HepG2 (cell line): ENCODE results near the gene MED1. TPM values are rescaled to one million over a fixed set of nuclear protein-coding genes. Genes with fewer than 3 reads are reported as not detected.
A peak's percentile ranks its signal among the peaks of the same experiment; 100 is the strongest.

Experiments used
- ATF1 ChIP-seq: IDR thresholded peaks from 2 replicates; pipeline ENCODE4 v1.6.1; 2016; ENCODE audit warnings: mild to moderate bottlenecking, control low read depth
- BRD4 ChIP-seq: sonication (generic); formaldehyde crosslinking; IDR thresholded peaks from 2 replicates; pipeline ENCODE4 v1.4.0; 2020; ENCODE audit warnings: missing genetic modification reagents
- CHCHD3 ChIP-seq: sonication (generic); formaldehyde crosslinking; IDR thresholded peaks from 2 replicates; pipeline ENCODE4 v1.8.0; 2022; ENCODE audit warnings: mild to moderate bottlenecking, missing genetic modification reagents, moderate library complexity
- FOSL2 ChIP-seq: sonication (generic); formaldehyde crosslinking; IDR thresholded peaks from 2 replicates; pipeline ENCODE4 v1.4.0; 2020; ENCODE audit warnings: missing genetic modification reagents
- HCFC1 ChIP-seq: fragments of 150-350 bp; IDR thresholded peaks from 2 replicates; pipeline ENCODE4 v1.6.1; 2014; ENCODE audit warnings: low read depth, low read length
- HHEX ChIP-seq: IDR thresholded peaks from 2 replicates; pipeline ENCODE4 v1.6.1; 2016; ENCODE audit warnings: control low read depth
- JARID2 ChIP-seq: sonication (generic); formaldehyde crosslinking; IDR thresholded peaks from 2 replicates; pipeline ENCODE4 v1.8.1; 2023; ENCODE audit warnings: missing genetic modification reagents, inconsistent platforms; ENCODE audit not compliant: insufficient replicate concordance
- KAT7 ChIP-seq: IDR thresholded peaks from 2 replicates; pipeline ENCODE4 v1.6.1; 2018; ENCODE audit warnings: borderline replicate concordance, missing compliant biosample characterization
- LBX2 ChIP-seq: sonication (generic); formaldehyde crosslinking; IDR thresholded peaks from 2 replicates; pipeline ENCODE4 v1.5.0; 2020; ENCODE audit warnings: missing genetic modification reagents, mild to moderate bottlenecking, borderline replicate concordance
- PRDM4 ChIP-seq: sonication (generic); formaldehyde crosslinking; IDR thresholded peaks from 2 replicates; pipeline ENCODE4 v1.9.0; 2021; ENCODE audit warnings: missing genetic modification reagents, borderline replicate concordance
- SCMH1 ChIP-seq: sonication (generic); formaldehyde crosslinking; IDR thresholded peaks from 2 replicates; pipeline ENCODE4 v1.9.0; 2021; ENCODE audit warnings: missing genetic modification reagents, mild to moderate bottlenecking, borderline replicate concordance
- SIN3A ChIP-seq: IDR thresholded peaks from 2 replicates; pipeline ENCODE4 v1.6.1; 2011; ENCODE audit warnings: low read depth, mild to moderate bottlenecking, control low read depth, low read length, borderline replicate concordance
- SIX4 ChIP-seq: sonication (generic); formaldehyde crosslinking; IDR thresholded peaks from 2 replicates; pipeline ENCODE4 v1.4.0; 2020; ENCODE audit warnings: missing genetic modification reagents
- SMAD9 ChIP-seq: sonication (generic); formaldehyde crosslinking; IDR thresholded peaks from 2 replicates; pipeline ENCODE4 v1.5.1; 2020; ENCODE audit warnings: mild to moderate bottlenecking, missing genetic modification reagents
- SMYD3 ChIP-seq: sonication (generic); formaldehyde crosslinking; IDR thresholded peaks from 2 replicates; pipeline ENCODE4 v1.8.1; 2023; ENCODE audit warnings: mild to moderate bottlenecking, missing genetic modification reagents
- TARDBP ChIP-seq: sonication (generic); formaldehyde crosslinking; IDR thresholded peaks from 2 replicates; pipeline ENCODE4 v1.8.0; 2022; ENCODE audit warnings: mild to moderate bottlenecking, missing genetic modification reagents
- ZBTB40 ChIP-seq, 2 experiments: fragments of 450-650 bp in 1 of 2; sonication (generic) in 1 of 2; formaldehyde crosslinking in 1 of 2; IDR thresholded peaks; 2 replicates each; pipeline versions ENCODE4 v1.6.1 to v1.8.0; 2016 to 2022; ENCODE audit warnings: antibody characterized with exemption in 1 of 2, mild to moderate bottlenecking in 1 of 2, missing genetic modification reagents in 1 of 2
- ZNF282 ChIP-seq: fragments of 450-650 bp; IDR thresholded peaks from 2 replicates; pipeline ENCODE4 v1.6.1; 2018; ENCODE audit not compliant: partially characterized antibody
- ZNF570 ChIP-seq: sonication (generic); formaldehyde crosslinking; IDR thresholded peaks from 2 replicates; pipeline ENCODE4 v1.4.0; 2020; ENCODE audit warnings: mild to moderate bottlenecking, missing genetic modification reagents, borderline replicate concordance
- ZNF773 ChIP-seq: sonication (generic); formaldehyde crosslinking; IDR thresholded peaks from 2 replicates; pipeline ENCODE4 v1.4.0; 2020; ENCODE audit warnings: missing genetic modification reagents, borderline replicate concordance
- polyA plus RNA-seq, 8 experiments: library from polyadenylated mRNA; depleted of rRNA in 3 of 8; stranded (reverse) in 7 of 8; unstranded in 1 of 8; fragments of >200 nt; fragmentation: Illumina TruSeq in 4 of 8; extraction: Trizol in 4 of 8; gene quantifications; 2 replicates each; pipeline versions ENCODE4 v1.2.1 to v1.2.3, GENCODE V29; 2011 to 2016; ENCODE audit warnings: low read depth in 4 of 8, missing spikeins in 1 of 8, mixed read lengths in 1 of 8; ENCODE audit not compliant: insufficient read depth in 1 of 8
- total RNA-seq, 5 experiments: library from RNA; depleted of rRNA; stranded (reverse); fragments of >200 nt; fragmentation: Illumina TruSeq; extraction: Trizol; gene quantifications; 2 replicates each; pipeline ENCODE4 v1.2.3, GENCODE V29; 2016; ENCODE audit warnings: low read depth in 1 of 5

Gene MED1
- total and polyA plus RNA-seq, 2 of the 13 experiments (the other 11 are each of a cell fraction or from before 2014, with no cell fraction given) = 37.5 to 40.1 TPM

- TF ChIP-seq BRD4 = no peak
- TF ChIP-seq SIX4 = no peak
- no peak for TF ChIP-seq LBX2 (CRISPR knock-in tag)
- no peak for TF ChIP-seq HCFC1
- TF ChIP-seq ATF1 = no peak
- TF ChIP-seq SCMH1 (CRISPR knock-in tag) = no peak
- TF ChIP-seq ZNF282 = no peak
- TF ChIP-seq PRDM4 (CRISPR knock-in tag) = no peak
- no peak for TF ChIP-seq ZNF570 (CRISPR knock-in tag)
- TF ChIP-seq SMAD9 (CRISPR knock-in tag) = no peak
- TF ChIP-seq HHEX = no peak
- TF ChIP-seq SMYD3 = no peak; the same call in 1 of the 2 replicates
- TF ChIP-seq CHCHD3 = no peak
- TF ChIP-seq JARID2 (CRISPR knock-in tag) = no peak
- TF ChIP-seq FOSL2 (CRISPR knock-in tag) = peak; percentile 94
- no peak; the same call in 1 of the 2 replicates for TF ChIP-seq KAT7 (CRISPR knock-in tag)
- no peak for TF ChIP-seq TARDBP (CRISPR knock-in tag)
- TF ChIP-seq ZNF773 (CRISPR knock-in tag) = no peak
- TF ChIP-seq ZBTB40 (IDR thresholded peaks at IDR 0.05) = no peak
- no peak for TF ChIP-seq ZBTB40 (CRISPR knock-in tag; IDR thresholded peaks at IDR 0.05)
- peak; percentile 54; the same call in 1 of the 2 replicates for TF ChIP-seq SIN3A
Measured at GRCh38 chr17:39450051-39450450, 1.0 kb downstream of the MED1 start (continued).
